ENCODE results near the gene CNOT6.

DNA sequence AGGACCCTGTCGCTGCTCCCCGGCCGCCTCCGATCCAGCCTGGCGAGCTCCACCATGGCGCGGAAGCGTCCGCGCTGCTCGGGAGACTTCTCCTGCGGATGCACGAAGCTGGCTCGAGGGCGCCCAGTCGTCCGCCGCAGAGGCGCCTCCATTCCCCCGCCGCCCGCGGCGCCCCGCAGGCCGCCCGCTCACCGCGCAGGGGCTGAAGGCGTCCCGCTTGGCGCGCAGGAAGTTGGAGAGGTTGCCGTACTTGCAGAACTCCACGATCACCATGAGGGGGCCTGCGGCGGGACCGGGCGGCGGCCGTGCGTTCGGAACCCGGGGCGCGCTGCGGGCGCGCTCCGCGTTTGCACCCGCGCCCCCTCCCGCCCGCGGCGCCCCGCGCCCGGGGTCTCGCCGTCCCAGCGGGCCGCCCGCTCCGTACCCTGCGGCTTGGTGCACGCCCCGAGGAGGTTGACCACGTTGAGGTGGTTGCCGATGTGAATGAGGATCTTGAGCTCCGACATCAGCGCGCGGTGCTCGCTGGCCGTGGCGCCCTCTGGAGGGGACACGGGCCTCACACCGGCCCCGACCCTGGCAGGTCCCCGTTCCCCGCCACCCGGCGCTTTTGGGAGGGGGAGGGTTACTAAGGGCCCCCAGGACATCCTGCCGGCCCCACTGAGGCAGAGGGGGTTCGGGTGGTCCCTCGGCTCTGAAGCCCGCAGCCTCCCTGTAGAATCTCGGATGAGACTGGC lies 124.8 kb downstream of the CNOT6 start:
- no peak for TF ChIP-seq EZH2 (IDR thresholded peaks at IDR 0.05; ENCODE audit: borderline replicate concordance, low read depth, low read length, poor library complexity, severe bottlenecking)
- TF ChIP-seq, protein P1, sequence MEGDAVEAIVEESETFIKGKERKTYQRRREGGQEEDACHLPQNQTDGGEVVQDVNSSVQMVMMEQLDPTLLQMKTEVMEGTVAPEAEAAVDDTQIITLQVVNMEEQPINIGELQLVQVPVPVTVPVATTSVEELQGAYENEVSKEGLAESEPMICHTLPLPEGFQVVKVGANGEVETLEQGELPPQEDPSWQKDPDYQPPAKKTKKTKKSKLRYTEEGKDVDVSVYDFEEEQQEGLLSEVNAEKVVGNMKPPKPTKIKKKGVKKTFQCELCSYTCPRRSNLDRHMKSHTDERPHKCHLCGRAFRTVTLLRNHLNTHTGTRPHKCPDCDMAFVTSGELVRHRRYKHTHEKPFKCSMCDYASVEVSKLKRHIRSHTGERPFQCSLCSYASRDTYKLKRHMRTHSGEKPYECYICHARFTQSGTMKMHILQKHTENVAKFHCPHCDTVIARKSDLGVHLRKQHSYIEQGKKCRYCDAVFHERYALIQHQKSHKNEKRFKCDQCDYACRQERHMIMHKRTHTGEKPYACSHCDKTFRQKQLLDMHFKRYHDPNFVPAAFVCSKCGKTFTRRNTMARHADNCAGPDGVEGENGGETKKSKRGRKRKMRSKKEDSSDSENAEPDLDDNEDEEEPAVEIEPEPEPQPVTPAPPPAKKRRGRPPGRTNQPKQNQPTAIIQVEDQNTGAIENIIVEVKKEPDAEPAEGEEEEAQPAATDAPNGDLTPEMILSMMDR (conservative IDR thresholded peaks at IDR 0.05; ENCODE audit: low read depth, low read length), result peak; percentile 67
